ENCODE measurements around the gene ANKS1A.

Gene ANKS1A

GRCh38 chr6:35139470-35139869, 250.4 kb downstream of the ANKS1A start:
- H3K4me3 ChIP-seq (ENCODE audit: low read length), result no peak overlapping the region
- DNase-seq (ENCODE audit: low read depth), result no peak
- TF ChIP-seq, protein P1, sequence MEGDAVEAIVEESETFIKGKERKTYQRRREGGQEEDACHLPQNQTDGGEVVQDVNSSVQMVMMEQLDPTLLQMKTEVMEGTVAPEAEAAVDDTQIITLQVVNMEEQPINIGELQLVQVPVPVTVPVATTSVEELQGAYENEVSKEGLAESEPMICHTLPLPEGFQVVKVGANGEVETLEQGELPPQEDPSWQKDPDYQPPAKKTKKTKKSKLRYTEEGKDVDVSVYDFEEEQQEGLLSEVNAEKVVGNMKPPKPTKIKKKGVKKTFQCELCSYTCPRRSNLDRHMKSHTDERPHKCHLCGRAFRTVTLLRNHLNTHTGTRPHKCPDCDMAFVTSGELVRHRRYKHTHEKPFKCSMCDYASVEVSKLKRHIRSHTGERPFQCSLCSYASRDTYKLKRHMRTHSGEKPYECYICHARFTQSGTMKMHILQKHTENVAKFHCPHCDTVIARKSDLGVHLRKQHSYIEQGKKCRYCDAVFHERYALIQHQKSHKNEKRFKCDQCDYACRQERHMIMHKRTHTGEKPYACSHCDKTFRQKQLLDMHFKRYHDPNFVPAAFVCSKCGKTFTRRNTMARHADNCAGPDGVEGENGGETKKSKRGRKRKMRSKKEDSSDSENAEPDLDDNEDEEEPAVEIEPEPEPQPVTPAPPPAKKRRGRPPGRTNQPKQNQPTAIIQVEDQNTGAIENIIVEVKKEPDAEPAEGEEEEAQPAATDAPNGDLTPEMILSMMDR (IDR thresholded peaks at IDR 0.05; ENCODE audit: insufficient read depth, low read depth, low read length, missing control alignments), result no peak

DNA sequence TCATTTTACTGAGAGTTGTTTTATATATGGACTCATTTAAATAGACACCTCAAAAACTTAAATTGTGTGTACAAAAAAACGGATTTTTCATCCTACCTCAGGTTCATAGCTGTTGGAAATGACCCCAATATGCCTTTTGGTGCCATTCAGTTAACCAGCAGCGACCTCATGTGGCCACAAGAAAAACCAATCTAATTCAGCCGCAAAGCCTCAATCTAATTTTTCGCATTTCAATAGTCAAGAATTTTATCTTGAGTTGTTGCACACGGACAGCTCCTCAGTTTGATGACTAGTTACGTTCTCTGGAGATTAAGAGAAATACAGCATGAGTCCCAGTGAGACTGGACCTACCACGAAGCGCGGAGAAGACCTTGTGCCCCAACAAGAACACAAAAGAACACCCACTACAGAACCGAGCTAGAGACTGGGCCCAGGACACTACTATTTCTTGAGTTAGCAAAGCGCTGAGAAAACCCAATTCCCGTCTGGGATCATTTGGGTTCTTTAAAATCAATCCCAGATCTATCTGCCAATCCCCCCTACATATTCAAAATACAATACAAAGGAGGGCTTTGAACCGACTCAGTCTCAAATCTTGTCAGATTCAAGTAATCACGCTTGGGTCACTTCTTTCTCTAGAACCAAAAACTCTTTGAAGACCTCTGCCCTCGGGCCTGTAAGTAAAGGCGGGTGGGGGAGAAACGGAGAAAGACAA, 251.0 kb downstream of the ANKS1A start:
- TF ChIP-seq, protein P1 (IDR thresholded peaks at IDR 0.05; ENCODE audit: insufficient read depth, low read depth, low read length, missing control alignments), result peak; percentile 89
- DNase-seq (ENCODE audit: low read depth), result peak; percentile 70
- H3K4me3 ChIP-seq (ENCODE audit: low read length), result no peak overlapping the region

DNA sequence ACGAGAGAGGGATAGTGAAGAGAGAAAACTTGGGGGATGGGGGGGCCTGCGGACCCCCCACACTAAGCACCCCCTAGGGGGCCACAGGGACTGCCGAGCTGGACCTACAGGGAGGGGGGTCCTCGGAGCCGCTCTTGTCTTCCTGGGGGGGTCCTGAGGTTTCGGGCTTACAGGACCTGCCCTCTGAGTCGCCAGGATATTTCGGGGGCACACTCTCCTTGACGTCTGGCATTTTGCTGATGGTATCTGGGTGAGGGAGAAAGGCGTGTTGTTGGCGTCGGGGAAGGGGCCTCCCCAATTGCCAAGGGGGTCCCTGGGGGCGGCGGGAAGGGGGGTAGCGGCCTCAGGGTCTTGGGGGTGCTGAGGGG, 251.6 kb downstream of the ANKS1A start:
- no peak for DNase-seq (ENCODE audit: low read depth)
- TF ChIP-seq, protein P1 (IDR thresholded peaks at IDR 0.05; ENCODE audit: insufficient read depth, low read depth, low read length, missing control alignments), result no peak
- no peak overlapping the region for H3K4me3 ChIP-seq (ENCODE audit: low read length)
